ENCODE results near the gene ERGIC1. TPM values are rescaled to one million over a fixed set of nuclear protein-coding genes. Genes with fewer than 3 reads are reported as not detected.
"Not testable (repeated sequence)": the region's sequence is repeated elsewhere in the genome, so short reads cannot be mapped to it uniquely, and the experiment has no call there.

ERGIC1 gene
- total RNA-seq, 6 experiments from 2014 or later, result 240 to 276 (median 258) TPM

DNA sequence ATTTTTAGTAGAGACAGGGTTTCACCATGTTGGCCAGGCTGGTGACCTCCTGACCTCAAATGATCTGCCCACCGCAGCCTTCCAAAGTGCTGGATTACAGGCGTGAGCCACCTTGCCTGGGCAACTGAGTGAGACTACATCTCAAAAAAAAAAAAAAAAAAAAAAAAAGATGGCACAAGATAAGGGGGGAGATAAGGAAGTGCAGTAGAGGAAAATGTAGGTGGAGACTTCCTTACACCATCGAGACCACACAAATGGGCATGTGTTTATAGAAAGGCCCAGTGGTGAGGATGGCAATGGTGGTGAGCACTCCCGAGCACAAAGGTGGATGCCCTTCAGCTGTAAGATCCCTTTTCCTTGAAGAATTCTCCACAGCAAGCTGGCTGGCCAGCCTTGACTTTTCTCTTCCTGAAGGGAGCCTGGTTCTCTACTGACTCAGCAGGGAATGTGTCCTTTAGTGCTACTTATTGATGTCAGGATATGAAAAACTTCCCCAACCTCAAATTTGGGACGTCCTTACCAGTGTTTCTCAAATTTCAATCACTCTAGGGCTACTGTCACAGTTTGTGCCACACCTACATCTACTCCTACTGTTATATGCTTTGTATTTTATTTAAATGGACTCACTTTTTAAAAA is 28.2 kb downstream of the ERGIC1 start:
- no peak for DNase-seq
- Mint-ChIP-seq H3K4me3 (no peak overlapping the region), H3K4me1 (ENCODE audit: low read depth) (peaks cover 61% of the 10 kb centered on the region), H3K9me3 (no peaks in the 10 kb centered on the region), H3K27ac (peak overlapping the region; percentile 68), H3K36me3 (ENCODE audit: low read depth) (peaks cover 19% of the 10 kb centered on the region; the same call in 1 of the 2 replicates), H3K27me3 (ENCODE audit: insufficient read depth) (no peaks in the 10 kb centered on the region; the same call in 1 of the 2 replicates)
- TF ChIP-seq, protein P1, sequence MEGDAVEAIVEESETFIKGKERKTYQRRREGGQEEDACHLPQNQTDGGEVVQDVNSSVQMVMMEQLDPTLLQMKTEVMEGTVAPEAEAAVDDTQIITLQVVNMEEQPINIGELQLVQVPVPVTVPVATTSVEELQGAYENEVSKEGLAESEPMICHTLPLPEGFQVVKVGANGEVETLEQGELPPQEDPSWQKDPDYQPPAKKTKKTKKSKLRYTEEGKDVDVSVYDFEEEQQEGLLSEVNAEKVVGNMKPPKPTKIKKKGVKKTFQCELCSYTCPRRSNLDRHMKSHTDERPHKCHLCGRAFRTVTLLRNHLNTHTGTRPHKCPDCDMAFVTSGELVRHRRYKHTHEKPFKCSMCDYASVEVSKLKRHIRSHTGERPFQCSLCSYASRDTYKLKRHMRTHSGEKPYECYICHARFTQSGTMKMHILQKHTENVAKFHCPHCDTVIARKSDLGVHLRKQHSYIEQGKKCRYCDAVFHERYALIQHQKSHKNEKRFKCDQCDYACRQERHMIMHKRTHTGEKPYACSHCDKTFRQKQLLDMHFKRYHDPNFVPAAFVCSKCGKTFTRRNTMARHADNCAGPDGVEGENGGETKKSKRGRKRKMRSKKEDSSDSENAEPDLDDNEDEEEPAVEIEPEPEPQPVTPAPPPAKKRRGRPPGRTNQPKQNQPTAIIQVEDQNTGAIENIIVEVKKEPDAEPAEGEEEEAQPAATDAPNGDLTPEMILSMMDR (IDR thresholded peaks at IDR 0.05), result no peak

DNA sequence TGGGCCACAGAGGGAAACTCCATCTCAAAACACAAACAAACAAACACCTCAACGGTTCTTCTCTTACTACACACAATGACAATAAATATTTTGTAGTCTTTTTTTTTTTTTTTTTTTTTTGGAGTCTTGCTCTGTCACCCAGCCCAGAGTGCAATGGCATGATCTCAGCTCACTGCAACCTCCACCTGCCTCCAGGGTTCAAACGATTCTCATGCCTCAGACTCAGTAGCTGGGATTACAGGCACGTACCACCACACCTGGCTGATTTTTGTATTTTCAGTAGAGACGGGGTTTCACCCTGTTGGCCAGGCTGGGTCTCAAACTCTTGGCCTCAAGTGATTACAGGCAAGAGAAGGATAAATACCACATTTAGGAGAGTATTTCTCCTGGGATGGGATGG is 30.1 kb downstream of the ERGIC1 start:
- Mint-ChIP-seq H3K4me1 (ENCODE audit: low read depth) (peaks cover 43% of the 10 kb centered on the region), H3K36me3 (ENCODE audit: low read depth) (peaks cover 12% of the 10 kb centered on the region; the same call in 1 of the 2 replicates)
- H3K9me3 Mint-ChIP-seq; H3K27ac Mint-ChIP-seq; H3K4me3 Mint-ChIP-seq; DNase-seq; H3K27me3 Mint-ChIP-seq (ENCODE audit: insufficient read depth): not testable (repeated sequence)

DNA sequence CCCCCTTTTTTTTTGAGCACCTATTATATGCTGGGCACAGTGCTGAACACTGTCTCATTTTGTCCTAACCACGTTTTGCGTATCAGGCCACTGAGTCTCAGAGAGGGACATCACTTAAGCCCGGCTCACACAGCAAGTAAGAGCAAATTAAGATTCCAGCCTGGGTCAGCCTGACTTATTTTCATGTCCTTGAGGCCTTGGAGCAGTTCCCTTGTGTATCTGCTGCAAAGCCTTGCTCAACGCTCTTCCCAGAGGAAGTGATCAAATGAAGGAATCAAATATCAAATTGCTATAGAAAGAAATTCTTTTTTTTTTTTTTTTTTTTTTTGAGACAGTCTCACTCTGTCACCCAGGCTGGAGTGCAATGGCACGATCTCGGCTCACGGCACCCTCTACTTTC is 30.7 kb downstream of the ERGIC1 start:
- no peaks in the 10 kb centered on the region for H3K9me3 Mint-ChIP-seq
- peaks cover 37% of the 10 kb centered on the region for H3K4me1 Mint-ChIP-seq (ENCODE audit: low read depth)
- no peak overlapping the region for H3K4me3 Mint-ChIP-seq

DNA sequence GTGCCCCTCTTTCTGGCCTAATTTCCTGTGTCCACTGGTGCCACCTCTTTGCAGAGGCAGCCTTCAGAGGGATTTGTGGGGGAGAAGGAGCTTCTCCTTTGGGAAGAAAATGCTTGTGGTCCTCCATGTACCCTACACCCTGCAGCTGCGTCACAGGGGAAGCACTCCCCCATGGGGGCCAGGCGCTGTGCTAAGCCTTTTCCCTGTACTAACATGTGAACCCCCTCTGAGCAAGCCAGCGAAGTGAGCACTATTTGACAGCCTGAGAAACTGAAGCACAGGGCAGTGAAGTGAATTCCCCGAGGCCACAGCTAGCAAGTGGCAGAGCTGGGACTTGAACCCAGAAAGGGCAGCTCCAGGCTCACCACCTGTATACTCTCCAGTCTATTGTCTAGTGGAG is 32.3 kb downstream of the ERGIC1 start:
- Mint-ChIP-seq H3K4me1 (ENCODE audit: low read depth) (peaks cover 21% of the 10 kb centered on the region), H3K27ac (no peak overlapping the region; the same call in 1 of the 2 replicates), H3K36me3 (ENCODE audit: low read depth) (peaks cover 8% of the 10 kb centered on the region; the same call in 1 of the 2 replicates), H3K27me3 (ENCODE audit: insufficient read depth) (no peaks in the 10 kb centered on the region; the same call in 1 of the 2 replicates), H3K4me3 (no peak overlapping the region), H3K9me3 (no peaks in the 10 kb centered on the region)
- DNase-seq, result no peak
- TF ChIP-seq, protein P1 (IDR thresholded peaks at IDR 0.05), result no peak

More for the DNA sequence above, 30.7 kb downstream of the ERGIC1 start:
- DNase-seq, result no peak
- no peaks in the 10 kb centered on the region; the same call in 1 of the 2 replicates for H3K27me3 Mint-ChIP-seq (ENCODE audit: insufficient read depth)
- no peak overlapping the region for H3K27ac Mint-ChIP-seq
- TF ChIP-seq, protein P1 (IDR thresholded peaks at IDR 0.05), result no peak
- peaks cover 12% of the 10 kb centered on the region; the same call in 1 of the 2 replicates for H3K36me3 Mint-ChIP-seq (ENCODE audit: low read depth)

DNA sequence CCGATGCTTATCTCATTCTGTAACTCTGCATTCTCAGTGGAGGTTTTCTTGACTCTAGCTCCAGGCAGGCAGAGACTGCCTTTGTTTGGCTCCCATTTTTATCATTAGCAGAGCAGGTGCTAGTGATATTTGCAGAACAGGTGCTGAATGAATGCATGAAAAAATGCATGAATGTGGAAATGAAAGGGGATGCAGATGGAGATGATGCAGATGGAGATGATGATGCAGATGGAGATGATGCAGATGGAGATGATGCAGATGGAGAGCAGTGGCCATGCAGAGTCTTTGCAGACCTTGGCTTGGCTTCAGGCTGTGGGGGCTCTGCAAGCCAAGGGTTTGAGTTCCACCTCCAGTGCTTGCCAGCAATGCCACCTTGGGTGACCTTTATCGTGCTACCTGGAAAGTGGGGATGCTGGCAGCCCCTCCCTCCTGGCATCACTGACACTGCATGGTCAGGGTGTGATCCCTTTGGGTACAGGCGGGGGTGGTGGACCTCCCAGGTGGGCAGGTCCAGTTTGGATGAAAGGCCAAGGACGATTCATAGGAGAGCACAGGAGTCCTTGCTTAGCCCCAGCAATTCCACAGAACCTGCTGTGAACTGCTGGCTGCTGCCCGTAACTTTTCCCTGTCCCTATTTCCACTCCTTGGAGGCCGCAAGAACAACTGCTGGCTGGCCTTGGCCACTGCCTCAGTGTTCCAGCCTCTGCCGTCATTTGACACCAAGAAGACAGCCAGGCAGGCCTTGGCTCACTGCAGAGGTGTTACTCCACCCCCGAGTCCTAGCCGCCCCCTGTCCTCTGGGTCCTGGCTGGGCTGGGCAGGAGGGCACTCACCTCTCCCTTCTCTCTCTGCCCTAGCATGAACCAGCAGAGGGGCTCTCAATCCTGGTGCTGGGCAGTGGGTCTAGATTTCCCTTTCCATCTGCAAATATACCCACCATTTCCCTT is 33.0 kb downstream of the ERGIC1 start:
- Mint-ChIP-seq H3K4me3 (no peak overlapping the region), H3K27ac (no peak overlapping the region; the same call in 1 of the 2 replicates), H3K36me3 (ENCODE audit: low read depth) (peaks cover 5% of the 10 kb centered on the region; the same call in 1 of the 2 replicates), H3K9me3 (no peaks in the 10 kb centered on the region), H3K27me3 (ENCODE audit: insufficient read depth) (no peaks in the 10 kb centered on the region; the same call in 1 of the 2 replicates), H3K4me1 (ENCODE audit: low read depth) (peaks cover 14% of the 10 kb centered on the region)
- no peak for DNase-seq
- TF ChIP-seq, protein P1 (IDR thresholded peaks at IDR 0.05), result no peak
